ENCODE results near the gene KCNIP4.

The KCNIP4 gene

GRCh38 chr4:21801661-21802385, 146.7 kb downstream of the KCNIP4 start:
- Histone ChIP-seq H3K27me3 (ENCODE audit: insufficient read depth, insufficient read length) (no peaks in the 10 kb centered on the region), H3K4me3 (ENCODE audit: insufficient read length, low read depth) (no peak overlapping the region), H3K9me3 (ENCODE audit: insufficient read depth, low read length) (no peaks in the 10 kb centered on the region), H3K4me1 (ENCODE audit: insufficient read depth, insufficient read length) (no peaks in the 10 kb centered on the region), H3K9ac (ENCODE audit: insufficient read length, low read depth) (no peak overlapping the region), H3K36me3 (ENCODE audit: insufficient read depth, insufficient read length, low read length) (no peaks in the 10 kb centered on the region)
- no peak for TF ChIP-seq SUZ12 (IDR thresholded peaks at IDR 0.05; ENCODE audit: extremely low read depth, insufficient read depth, insufficient read length)
- no peak for TF ChIP-seq YY1 (IDR thresholded peaks at IDR 0.05; ENCODE audit: insufficient read depth, insufficient read length)
- TF ChIP-seq ZNF274 (IDR thresholded peaks at IDR 0.05; ENCODE audit: low read depth, low read length): no peak
- no peak for DNase-seq (ENCODE audit: low read depth, low spot score)

- no peak for DNase-seq (ENCODE audit: low read depth, low spot score)
- Histone ChIP-seq H3K9me3 (ENCODE audit: insufficient read depth, low read length) (no peaks in the 10 kb centered on the region), H3K9ac (ENCODE audit: insufficient read length, low read depth) (no peak overlapping the region), H3K27me3 (ENCODE audit: insufficient read depth, insufficient read length) (no peaks in the 10 kb centered on the region), H3K4me3 (ENCODE audit: insufficient read length, low read depth) (no peak overlapping the region), H3K36me3 (ENCODE audit: insufficient read depth, insufficient read length, low read length) (no peaks in the 10 kb centered on the region), H3K4me1 (ENCODE audit: insufficient read depth, insufficient read length) (no peaks in the 10 kb centered on the region)
- no peak for TF ChIP-seq YY1 (IDR thresholded peaks at IDR 0.05; ENCODE audit: insufficient read depth, insufficient read length)
- TF ChIP-seq ZNF274 (IDR thresholded peaks at IDR 0.05; ENCODE audit: low read depth, low read length): no peak
- TF ChIP-seq SUZ12 (IDR thresholded peaks at IDR 0.05; ENCODE audit: extremely low read depth, insufficient read depth, insufficient read length): no peak
These were observed 153.5 kb downstream of the KCNIP4 start for GRCh38 chr4:21795091-21795490.

GRCh38 chr4:21792736-21793135, 155.8 kb downstream of the KCNIP4 start:
- Histone ChIP-seq H3K27me3 (ENCODE audit: insufficient read depth, insufficient read length) (no peaks in the 10 kb centered on the region), H3K4me1 (ENCODE audit: insufficient read depth, insufficient read length) (no peaks in the 10 kb centered on the region), H3K9ac (ENCODE audit: insufficient read length, low read depth) (no peak overlapping the region), H3K36me3 (ENCODE audit: insufficient read depth, insufficient read length, low read length) (no peaks in the 10 kb centered on the region), H3K9me3 (ENCODE audit: insufficient read depth, low read length) (no peaks in the 10 kb centered on the region), H3K4me3 (ENCODE audit: insufficient read length, low read depth) (no peak overlapping the region)
- DNase-seq (ENCODE audit: low read depth, low spot score): no peak
- TF ChIP-seq YY1 (IDR thresholded peaks at IDR 0.05; ENCODE audit: insufficient read depth, insufficient read length) (no peak), SUZ12 (IDR thresholded peaks at IDR 0.05; ENCODE audit: extremely low read depth, insufficient read depth, insufficient read length) (no peak), ZNF274 (IDR thresholded peaks at IDR 0.05; ENCODE audit: low read depth, low read length) (no peak)

- H3K4me1 ChIP-seq (ENCODE audit: insufficient read depth, insufficient read length): no peaks in the 10 kb centered on the region
- DNase-seq (ENCODE audit: low read depth, low spot score): no peak
- no peaks in the 10 kb centered on the region for H3K27me3 ChIP-seq (ENCODE audit: insufficient read depth, insufficient read length)
- TF ChIP-seq YY1 (IDR thresholded peaks at IDR 0.05; ENCODE audit: insufficient read depth, insufficient read length) (no peak), SUZ12 (IDR thresholded peaks at IDR 0.05; ENCODE audit: extremely low read depth, insufficient read depth, insufficient read length) (no peak), ZNF274 (IDR thresholded peaks at IDR 0.05; ENCODE audit: low read depth, low read length) (no peak)
- H3K4me3 ChIP-seq (ENCODE audit: insufficient read length, low read depth): no peak overlapping the region
- no peaks in the 10 kb centered on the region for H3K9me3 ChIP-seq (ENCODE audit: insufficient read depth, low read length)
- H3K9ac ChIP-seq (ENCODE audit: insufficient read length, low read depth): no peak overlapping the region
- H3K36me3 ChIP-seq (ENCODE audit: insufficient read depth, insufficient read length, low read length): no peaks in the 10 kb centered on the region
These were observed 158.0 kb downstream of the KCNIP4 start for GRCh38 chr4:21790438-21791029.

GRCh38 chr4:21780148-21780547, 168.4 kb downstream of the KCNIP4 start:
- peaks cover 3% of the 10 kb centered on the region; the same call in 1 of the 2 replicates for H3K9me3 ChIP-seq (ENCODE audit: insufficient read depth, low read length)
- no peak overlapping the region for H3K4me3 ChIP-seq (ENCODE audit: insufficient read length, low read depth)
- TF ChIP-seq SUZ12 (IDR thresholded peaks at IDR 0.05; ENCODE audit: extremely low read depth, insufficient read depth, insufficient read length) (no peak), YY1 (IDR thresholded peaks at IDR 0.05; ENCODE audit: insufficient read depth, insufficient read length) (no peak), ZNF274 (IDR thresholded peaks at IDR 0.05; ENCODE audit: low read depth, low read length) (no peak)
- DNase-seq (ENCODE audit: low read depth, low spot score): no peak
- no peaks in the 10 kb centered on the region for H3K27me3 ChIP-seq (ENCODE audit: insufficient read depth, insufficient read length)
- H3K9ac ChIP-seq (ENCODE audit: insufficient read length, low read depth): no peak overlapping the region
- no peaks in the 10 kb centered on the region for H3K4me1 ChIP-seq (ENCODE audit: insufficient read depth, insufficient read length)
- no peaks in the 10 kb centered on the region for H3K36me3 ChIP-seq (ENCODE audit: insufficient read depth, insufficient read length, low read length)

- no peak overlapping the region for H3K4me3 ChIP-seq (ENCODE audit: insufficient read length, low read depth)
- no peaks in the 10 kb centered on the region for H3K27me3 ChIP-seq (ENCODE audit: insufficient read depth, insufficient read length)
- TF ChIP-seq ZNF274 (IDR thresholded peaks at IDR 0.05; ENCODE audit: low read depth, low read length) (no peak), YY1 (IDR thresholded peaks at IDR 0.05; ENCODE audit: insufficient read depth, insufficient read length) (no peak), SUZ12 (IDR thresholded peaks at IDR 0.05; ENCODE audit: extremely low read depth, insufficient read depth, insufficient read length) (no peak)
- peaks cover 3% of the 10 kb centered on the region; the same call in 1 of the 2 replicates for H3K9me3 ChIP-seq (ENCODE audit: insufficient read depth, low read length)
- no peak for DNase-seq (ENCODE audit: low read depth, low spot score)
- H3K9ac ChIP-seq (ENCODE audit: insufficient read length, low read depth): no peak overlapping the region
- H3K36me3 ChIP-seq (ENCODE audit: insufficient read depth, insufficient read length, low read length): no peaks in the 10 kb centered on the region
- H3K4me1 ChIP-seq (ENCODE audit: insufficient read depth, insufficient read length): no peaks in the 10 kb centered on the region
These were observed 169.9 kb downstream of the KCNIP4 start for GRCh38 chr4:21778702-21779101.

- no peak for DNase-seq (ENCODE audit: low read depth, low spot score)
- Histone ChIP-seq H3K9me3 (ENCODE audit: insufficient read depth, low read length) (peaks cover 3% of the 10 kb centered on the region; the same call in 1 of the 2 replicates), H3K36me3 (ENCODE audit: insufficient read depth, insufficient read length, low read length) (no peaks in the 10 kb centered on the region), H3K4me1 (ENCODE audit: insufficient read depth, insufficient read length) (no peaks in the 10 kb centered on the region), H3K27me3 (ENCODE audit: insufficient read depth, insufficient read length) (no peaks in the 10 kb centered on the region), H3K9ac (ENCODE audit: insufficient read length, low read depth) (no peak overlapping the region), H3K4me3 (ENCODE audit: insufficient read length, low read depth) (no peak overlapping the region)
- TF ChIP-seq SUZ12 (IDR thresholded peaks at IDR 0.05; ENCODE audit: extremely low read depth, insufficient read depth, insufficient read length) (no peak), YY1 (IDR thresholded peaks at IDR 0.05; ENCODE audit: insufficient read depth, insufficient read length) (no peak), ZNF274 (IDR thresholded peaks at IDR 0.05; ENCODE audit: low read depth, low read length) (no peak)
These were observed 172.9 kb downstream of the KCNIP4 start for GRCh38 chr4:21775703-21776102.
